GM19328 (cell line): Measurements from ENCODE around the gene SPOCK2.
"Not testable (repeated sequence)": the region's sequence is repeated elsewhere in the genome, so short reads cannot be mapped to it uniquely, and the experiment has no call there.

Source experiments
- ATAC-seq: cut with Tn5 transposase; IDR thresholded peaks from one replicate; pipeline ENCODE4 v1.9.1; 2021; ENCODE audit warnings: mild to moderate bottlenecking, moderate library complexity; ENCODE audit not compliant: unreplicated experiment

SPOCK2 gene

GRCh38 chr10:72034040-72034499, 54.3 kb downstream of the SPOCK2 start:
- no peak for ATAC-seq

GRCh38 chr10:72032409-72033162, 55.8 kb downstream of the SPOCK2 start:
- not testable (repeated sequence) for ATAC-seq

GRCh38 chr10:72031706-72032105, 56.6 kb downstream of the SPOCK2 start:
- no peak for ATAC-seq

GRCh38 chr10:72030762-72031543, 57.4 kb downstream of the SPOCK2 start:
- no peak for ATAC-seq

GRCh38 chr10:72029414-72029813, 58.9 kb downstream of the SPOCK2 start:
- ATAC-seq, result no peak

- no peak for ATAC-seq
These were observed 60.9 kb downstream of the SPOCK2 start for GRCh38 chr10:72027498-72027897.

- no peak for ATAC-seq
These were observed 61.9 kb downstream of the SPOCK2 start for GRCh38 chr10:72026278-72027111.

GRCh38 chr10:72025832-72026231, 62.5 kb downstream of the SPOCK2 start:
- no peak for ATAC-seq

GRCh38 chr10:72025400-72025799, 63.0 kb downstream of the SPOCK2 start:
- no peak for ATAC-seq

- ATAC-seq, result no peak
These were observed 63.8 kb downstream of the SPOCK2 start for GRCh38 chr10:72024596-72024995.

GRCh38 chr10:72022228-72022627, 66.1 kb downstream of the SPOCK2 start:
- ATAC-seq, result no peak

- ATAC-seq, result no peak
These were observed 67.2 kb downstream of the SPOCK2 start for GRCh38 chr10:72020914-72021809.

GRCh38 chr10:72019085-72019876, 69.1 kb downstream of the SPOCK2 start:
- no peak for ATAC-seq

GRCh38 chr10:72016608-72017300, 71.6 kb downstream of the SPOCK2 start:
- no peak for ATAC-seq

GRCh38 chr10:72015841-72016240, 72.5 kb downstream of the SPOCK2 start:
- no peak for ATAC-seq

- ATAC-seq, result no peak
These were observed 73.4 kb downstream of the SPOCK2 start for GRCh38 chr10:72014785-72015480.

- ATAC-seq, result no peak
These were observed 74.2 kb downstream of the SPOCK2 start for GRCh38 chr10:72014197-72014596.
